Measurements from ENCODE around the gene DCAF6.

- TF ChIP-seq EZH2 (IDR thresholded peaks at IDR 0.05; ENCODE audit: borderline replicate concordance, low read length) (no peak), CTCF (IDR thresholded peaks at IDR 0.05; ENCODE audit: low read length) (no peak)
These were observed 9.3 kb upstream of the DCAF6 start for GRCh38 chr1:167927046-167927754.
